Activated CD4-positive, CD25-positive, alpha-beta regulatory T cell treated with anti-CD3 and anti-CD28 coated beads, Interleukin-2, amount 50 U/mL, for 72 hours (primary cell): Measurements from ENCODE around the gene AKAP14.
"Not testable (repeated sequence)": the region's sequence is repeated elsewhere in the genome, so short reads cannot be mapped to it uniquely, and the experiment has no call there.

Experiments
- DNase-seq: peaks from one replicate; pipeline ENCODE4 v3.0.0; 2021

Gene AKAP14

DNA sequence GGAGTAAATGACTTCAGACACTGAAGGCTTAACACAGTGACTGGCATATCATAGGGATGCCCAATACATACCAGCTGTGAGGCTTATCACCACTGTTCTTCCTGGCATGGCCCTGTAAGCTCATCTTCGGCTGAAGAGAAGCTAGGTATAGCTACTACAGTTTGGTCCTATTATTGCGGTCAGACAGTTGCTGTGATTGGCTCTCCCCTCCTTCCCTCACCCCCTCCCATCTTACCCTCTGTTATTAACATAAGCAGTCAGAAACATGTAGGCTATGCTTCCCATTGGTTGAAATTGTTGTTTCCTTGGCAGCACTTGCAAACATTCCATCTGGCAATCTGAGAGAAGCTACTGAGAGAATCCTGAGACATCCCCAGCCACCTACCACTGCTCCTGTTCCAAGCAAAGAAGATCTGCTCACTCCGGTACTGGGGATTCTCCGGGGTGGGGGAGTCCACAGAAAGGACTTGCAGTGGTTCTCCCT, at the start of gene AKAP14:
Gene AKAP14, plus strand, starts transcription at position 51 of the 484 bp plus-strand sequence. CDS start 7,331 bp downstream, outside the sequence.
- DNase-seq, result no peak

- peak; percentile 87 for DNase-seq
Observed at GRCh38 chrX:119852382-119853353, 43.0 kb upstream of the AKAP14 start, which contains the start of gene UPF3B. Gene UPF3B (minus strand): TSS chrX:119852963. CDS start chrX:119852928, 35 bp downstream.

DNA sequence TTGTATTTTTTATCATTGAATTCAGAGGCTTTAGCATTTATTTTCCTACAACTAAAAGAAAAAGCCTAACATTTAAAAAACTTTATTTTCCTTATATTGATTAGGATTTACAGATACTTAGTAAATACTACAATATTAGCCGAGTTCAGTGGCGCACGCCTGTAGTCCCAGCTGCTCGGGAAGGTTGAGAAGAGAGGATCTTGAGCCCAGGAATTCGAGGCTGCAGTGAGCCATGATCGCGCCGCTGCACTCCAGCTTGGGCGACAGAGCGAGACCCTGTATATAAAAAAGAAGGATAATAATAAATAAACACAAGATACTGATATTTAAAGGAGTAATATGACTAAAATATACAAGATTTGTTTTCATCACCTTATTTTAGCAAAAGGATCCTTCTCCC, 42.2 kb upstream of the AKAP14 start:
- no peak for DNase-seq

- peak; percentile 36 for DNase-seq
Observed at GRCh38 chrX:119870626-119871131, 25.0 kb upstream of the AKAP14 start.

- peak; percentile 32 for DNase-seq
Observed at GRCh38 chrX:119871245-119871598, 24.5 kb upstream of the AKAP14 start.

DNA sequence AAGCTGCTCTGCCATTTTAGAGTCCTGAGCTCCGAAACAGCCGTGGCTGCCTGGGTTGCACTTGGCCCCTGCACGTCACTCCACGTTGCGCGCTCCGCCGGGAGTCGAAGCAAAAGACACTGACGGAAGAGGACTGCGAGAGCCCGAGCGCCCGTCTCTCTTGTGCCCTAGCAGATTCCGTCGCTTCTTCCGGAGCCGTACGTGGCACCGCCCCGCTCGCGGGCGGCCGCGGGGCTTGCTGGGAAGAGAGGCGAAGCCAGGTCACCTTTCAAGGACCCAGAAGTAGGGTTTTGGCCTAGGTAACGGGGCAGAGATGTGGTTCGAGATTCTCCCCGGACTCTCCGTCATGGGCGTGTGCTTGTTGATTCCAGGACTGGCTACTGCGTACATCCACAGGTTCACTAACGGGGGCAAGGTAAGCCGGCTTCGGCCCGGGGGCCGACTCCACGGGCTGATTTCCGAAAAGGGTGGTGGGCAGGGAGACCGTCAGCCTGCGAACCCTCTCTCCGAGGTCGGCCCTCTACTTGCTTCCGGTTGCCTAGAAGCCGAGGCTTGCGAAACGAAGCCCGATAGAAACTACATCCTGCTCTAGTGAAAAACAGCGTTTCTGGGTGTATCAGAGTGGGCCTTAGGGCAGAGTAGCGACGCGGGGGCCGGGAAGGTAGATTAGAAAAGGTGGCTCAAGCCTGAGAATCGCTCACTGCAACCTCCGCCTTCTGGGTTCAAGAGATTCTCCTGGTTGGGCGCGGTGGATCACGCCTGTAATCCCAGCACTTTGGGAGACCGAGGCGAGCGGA, 23.9 kb upstream of the AKAP14 start, which contains the start of the genes NDUFA1 and RNF113A:
Gene NDUFA1, plus strand, starts transcription at position 234 of the 797 bp plus-strand sequence. Its CDS starts 80 bp downstream, at position 314.
Gene RNF113A, minus strand, starts transcription at position 135 of the 797 bp plus-strand sequence. Its CDS starts 120 bp downstream, at position 15.
- peak; percentile 79 for DNase-seq

DNA sequence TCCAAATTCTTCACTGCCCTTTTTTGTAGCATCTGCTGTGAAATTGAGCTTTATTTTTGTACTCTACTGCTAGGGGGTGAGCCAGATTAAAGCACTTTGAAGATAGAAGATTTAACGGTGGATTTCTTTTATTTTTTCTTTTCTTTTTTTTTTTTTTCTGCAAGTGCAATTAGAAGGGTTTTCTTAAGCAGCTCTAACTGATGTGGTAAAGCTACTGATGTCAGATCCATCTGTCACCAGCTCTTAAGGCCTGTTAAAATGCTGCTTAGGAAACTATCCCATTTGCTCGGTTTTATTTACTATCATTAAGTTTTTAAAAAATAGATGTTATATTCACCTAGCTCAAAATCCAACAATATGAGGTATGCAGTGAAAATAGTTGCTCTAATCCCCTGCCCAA, 17.0 kb upstream of the AKAP14 start:
- no peak for DNase-seq

- DNase-seq, result no peak
Observed at GRCh38 chrX:119880076-119880475, 15.6 kb upstream of the AKAP14 start.

DNA sequence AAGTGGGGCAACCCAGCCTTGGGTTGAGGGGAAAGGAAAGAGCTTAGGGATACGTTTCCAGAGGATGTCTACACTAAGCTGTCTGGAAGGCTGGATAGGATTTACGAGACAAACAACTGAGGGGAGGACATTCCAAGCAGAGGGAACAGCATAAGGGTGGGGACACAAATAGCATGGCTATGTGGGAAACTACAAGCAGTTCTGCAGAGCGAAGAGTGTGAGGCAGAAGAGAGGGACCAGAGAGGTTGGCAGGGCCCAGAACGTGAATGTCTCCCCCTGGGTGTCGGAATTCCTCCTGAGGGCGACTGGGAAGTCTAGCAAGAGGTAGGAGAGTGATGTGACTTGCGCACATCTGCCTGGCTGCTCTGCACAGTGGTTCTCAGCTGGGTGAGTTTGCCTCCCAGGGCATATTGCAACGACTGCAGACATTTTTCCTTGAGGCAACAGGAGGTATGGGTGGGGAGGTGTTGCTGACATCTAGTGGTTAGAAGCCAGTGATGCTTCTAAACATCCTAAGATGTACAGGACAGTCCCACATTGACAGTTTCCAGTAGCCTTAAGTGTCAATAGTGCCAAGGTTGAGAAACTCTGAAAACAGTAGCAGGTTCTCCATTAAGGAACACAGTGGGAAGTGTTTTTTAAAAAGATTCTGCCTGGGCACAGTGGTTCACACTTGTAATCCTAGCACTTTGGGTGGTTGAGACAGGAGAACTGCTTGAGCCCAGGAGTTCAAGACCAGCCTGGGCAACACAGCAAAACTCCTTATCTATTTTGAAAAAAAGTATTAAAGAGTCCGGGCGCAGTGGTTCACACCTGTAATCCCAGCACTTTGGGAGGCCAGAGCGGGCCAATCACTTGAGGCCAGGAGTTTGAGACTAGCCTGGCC, 14.9 kb upstream of the AKAP14 start:
- no peak for DNase-seq

DNA sequence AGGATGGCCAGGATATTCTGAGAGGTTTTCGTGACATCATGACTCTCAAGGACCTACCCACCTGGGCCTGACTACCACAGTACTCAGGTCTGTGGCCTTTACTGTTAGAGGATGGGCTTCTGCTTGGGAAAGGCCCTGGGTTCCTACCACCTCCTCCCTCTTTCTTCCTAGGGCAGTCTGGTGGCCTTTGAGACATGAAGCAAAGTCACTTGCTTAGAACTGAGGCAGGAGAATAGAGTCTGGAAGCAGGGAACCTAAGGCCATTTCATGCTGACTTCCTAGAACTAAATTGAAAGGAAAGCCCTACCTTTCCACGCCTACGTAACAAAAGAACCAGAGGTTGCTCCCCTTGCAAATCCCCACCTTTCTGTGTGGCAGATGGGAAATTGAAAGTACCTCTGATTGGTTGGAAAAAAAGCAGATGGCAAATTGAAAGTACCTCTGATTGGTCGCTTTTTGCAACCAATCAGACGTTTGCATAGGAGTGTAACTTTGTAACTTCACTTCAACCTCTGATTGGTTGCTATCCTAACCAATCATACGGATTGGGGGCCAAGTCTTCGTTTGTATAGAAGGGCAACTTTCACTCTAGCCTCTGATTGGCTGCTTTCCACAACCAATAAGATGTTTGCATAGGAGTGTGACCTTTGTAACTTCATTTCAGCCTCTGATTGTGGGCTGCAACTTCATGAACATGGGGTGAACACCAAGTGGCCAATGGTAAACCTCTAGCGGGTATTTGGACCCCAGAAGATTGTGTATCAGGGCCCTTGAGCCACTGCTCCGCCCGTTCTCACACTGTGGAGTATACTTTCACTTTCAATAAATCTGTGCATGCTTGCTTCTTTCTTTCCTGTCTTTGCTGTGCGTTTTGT, 9.9 kb upstream of the AKAP14 start:
- no peak for DNase-seq

GRCh38 chrX:119887721-119888425, 7.8 kb upstream of the AKAP14 start:
- peak; percentile 66 for DNase-seq

- not testable (repeated sequence) for DNase-seq
Observed at GRCh38 chrX:119890626-119891025, 5.1 kb upstream of the AKAP14 start.

DNA sequence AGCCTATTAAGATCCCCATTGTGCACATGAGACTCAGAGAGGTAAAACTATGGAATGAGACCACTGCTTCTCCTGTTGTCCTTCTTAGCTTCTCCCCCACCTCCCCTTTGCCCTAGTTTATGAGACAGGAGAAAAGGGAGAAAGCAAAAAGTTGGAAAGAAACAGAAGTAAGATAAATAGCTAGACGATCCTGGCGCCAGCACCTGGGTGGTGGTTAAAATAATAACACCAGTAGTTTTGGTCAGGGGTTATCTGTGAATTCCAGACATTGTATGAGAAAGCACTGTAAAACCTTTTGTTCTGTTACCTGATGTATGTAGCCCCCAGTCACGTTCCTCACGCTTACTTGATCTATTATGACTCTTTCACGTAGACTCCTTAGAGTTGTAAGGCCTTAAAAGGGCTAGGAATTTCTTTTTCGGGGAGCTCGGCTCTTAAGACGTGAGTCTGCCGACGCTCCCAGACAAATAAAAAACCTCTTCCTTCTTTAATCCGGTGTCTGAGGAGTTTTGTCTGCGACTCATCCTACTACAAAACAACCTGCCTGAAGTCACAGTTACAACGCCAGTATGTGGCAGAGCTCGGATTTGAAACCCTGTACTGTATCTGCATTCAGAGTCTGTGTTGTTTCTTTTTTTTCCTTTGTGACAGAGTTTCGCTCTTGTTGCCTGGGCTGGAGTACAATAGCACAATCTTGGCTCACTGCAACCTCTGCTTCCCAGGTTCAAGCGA, 3.6 kb upstream of the AKAP14 start:
- not testable (repeated sequence) for DNase-seq

DNA sequence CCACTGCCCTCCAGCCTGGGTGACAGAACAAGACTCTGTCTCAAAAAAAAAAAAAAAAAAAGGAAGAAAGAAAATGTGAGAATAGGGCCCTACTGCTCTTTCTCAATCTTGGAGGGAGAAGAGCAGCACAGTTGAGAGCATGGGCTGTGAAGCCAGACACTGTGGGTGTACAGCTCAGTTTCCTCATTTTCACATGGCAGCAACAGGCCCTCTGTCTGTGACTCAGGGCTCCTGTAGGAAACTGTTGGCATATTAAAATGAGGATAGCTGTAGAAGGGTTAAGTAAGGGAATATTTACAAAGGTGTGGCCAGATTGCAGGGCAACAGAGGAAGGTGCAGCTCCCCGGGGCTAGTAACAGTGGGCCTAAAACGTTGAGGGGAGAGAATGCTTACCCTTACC, 3.4 kb downstream of the AKAP14 start:
- DNase-seq, result no peak

DNA sequence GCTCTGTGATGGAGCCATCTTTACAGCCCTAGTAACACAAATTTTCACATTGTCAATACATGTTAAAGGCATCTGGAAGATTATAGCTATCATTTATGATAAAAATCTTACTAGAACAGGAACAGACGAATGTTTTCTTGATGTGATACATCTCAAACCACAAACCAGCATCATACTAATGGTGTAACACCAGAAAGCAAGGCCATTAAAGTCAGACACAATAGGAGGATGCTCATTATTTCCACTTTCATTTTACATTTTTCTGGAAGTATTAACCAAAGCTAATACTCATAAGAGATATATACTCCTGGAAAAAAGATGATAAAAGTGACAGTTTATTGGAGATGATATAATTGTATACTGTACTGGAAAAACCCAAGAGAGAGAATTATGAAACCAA, 5.3 kb downstream of the AKAP14 start:
- no peak for DNase-seq

DNA sequence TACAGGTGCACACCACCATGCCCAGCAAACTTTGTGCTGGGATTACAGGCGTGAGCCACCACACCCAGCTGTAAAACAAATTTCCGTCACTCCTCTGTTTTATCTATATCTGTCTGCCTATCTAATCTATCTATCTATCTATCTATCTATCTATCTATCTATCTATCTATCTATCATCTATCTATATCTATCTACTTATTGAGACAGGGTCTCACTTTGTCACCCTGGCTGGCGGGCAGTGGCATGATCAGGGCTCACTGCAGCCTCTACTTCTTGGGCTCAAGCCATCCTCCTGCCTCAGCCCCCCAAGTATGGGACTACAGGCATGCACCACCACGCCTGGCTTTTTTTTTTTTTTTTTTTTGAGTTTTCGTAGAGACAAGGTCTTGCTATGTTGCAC, 20.6 kb downstream of the AKAP14 start:
- DNase-seq, result no peak

GRCh38 chrX:119917877-119918276, 22.2 kb downstream of the AKAP14 start:
- no peak for DNase-seq

DNA sequence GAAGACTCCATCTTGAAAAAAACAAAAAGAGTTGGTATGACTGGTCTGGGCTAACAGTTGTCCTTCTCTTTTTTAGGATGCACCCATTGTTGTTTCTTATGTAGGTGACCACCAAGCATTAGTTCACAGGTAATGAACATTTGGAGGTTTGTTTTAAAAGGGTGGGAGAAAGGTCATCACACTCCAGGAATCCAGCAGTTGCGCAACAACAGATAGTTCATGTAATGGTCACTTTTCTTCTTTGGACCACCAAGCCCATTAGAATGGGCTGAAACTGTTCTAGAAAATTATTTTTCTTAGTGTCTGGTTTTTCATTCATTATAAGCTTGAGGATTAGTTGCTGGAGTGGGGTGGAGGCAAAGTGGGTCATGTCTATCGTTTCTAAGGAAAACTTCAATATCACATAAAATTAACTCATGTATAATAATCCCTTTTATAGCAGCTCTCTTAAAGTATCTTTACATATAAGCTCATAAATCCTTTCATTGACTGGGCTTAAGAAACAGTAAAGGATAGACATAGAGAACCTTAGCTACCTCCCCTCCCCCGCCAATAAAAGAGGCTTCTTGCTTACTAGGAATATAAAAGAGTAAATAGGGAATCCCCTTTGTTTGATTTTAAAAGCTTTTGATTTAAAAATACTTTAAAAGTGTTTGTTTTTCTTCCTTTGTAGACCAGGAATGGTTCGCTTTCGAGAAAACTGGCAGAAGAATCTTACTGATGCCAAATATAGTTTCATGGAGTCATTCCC, 24.3 kb downstream of the AKAP14 start:
- no peak for DNase-seq

- DNase-seq, result not testable (repeated sequence)
Observed at GRCh38 chrX:119922391-119922790, 26.7 kb downstream of the AKAP14 start.
